GM12875 (cell line): ENCODE results near the gene AFM.

Experiments
- H3K4me3 ChIP-seq: one replicate; pipeline ENCODE4 v1.5.1; 2011; ENCODE audit warnings: low read depth, low read length, control low read depth
- CTCF ChIP-seq: IDR thresholded peaks from 2 replicates; pipeline ENCODE4 v1.5.1; 2011; ENCODE audit warnings: low read depth, mild to moderate bottlenecking, control low read depth, inconsistent platforms, low read length, moderate library complexity, borderline replicate concordance; ENCODE audit not compliant: insufficient read depth

Gene AFM

GRCh38 chr4:73436674-73437557, 44.6 kb upstream of the AFM start:
- no peak for TF ChIP-seq CTCF
- no peak overlapping the region for H3K4me3 ChIP-seq

- no peak for TF ChIP-seq CTCF
- H3K4me3 ChIP-seq: no peak overlapping the region
Observed at GRCh38 chr4:73437558-73437956, 44.0 kb upstream of the AFM start.

- H3K4me3 ChIP-seq: no peak overlapping the region
- no peak for TF ChIP-seq CTCF
Observed at GRCh38 chr4:73438048-73438447, 43.5 kb upstream of the AFM start.

GRCh38 chr4:73438582-73439215, 42.8 kb upstream of the AFM start:
- no peak for TF ChIP-seq CTCF

GRCh38 chr4:73439445-73439844, 42.1 kb upstream of the AFM start:
- no peak overlapping the region for H3K4me3 ChIP-seq
- no peak for TF ChIP-seq CTCF

More at GRCh38 chr4:73438582-73439215, 42.8 kb upstream of the AFM start:
- H3K4me3 ChIP-seq: no peak overlapping the region

- no peak for TF ChIP-seq CTCF
- H3K4me3 ChIP-seq: no peak overlapping the region
Observed at GRCh38 chr4:73439991-73440390, 41.6 kb upstream of the AFM start.

GRCh38 chr4:73440653-73441052, 40.9 kb upstream of the AFM start:
- no peak for TF ChIP-seq CTCF
- no peak overlapping the region for H3K4me3 ChIP-seq
